Lung (tissue), 12 donors: ENCODE results near the gene AARS1. TPM values are rescaled to one million over a fixed set of nuclear protein-coding genes. Genes with fewer than 3 reads are reported as not detected.
A peak's percentile ranks its signal among the peaks of the same experiment; 100 is the strongest.
"Not testable (repeated sequence)": the region's sequence is repeated elsewhere in the genome, so short reads cannot be mapped to it uniquely, and the experiment has no call there.

ENCODE experiments used
- ATAC-seq: fragments of 200-7000 bp; cut with Tn5 transposase; one replicate; pipeline ENCODE4 v1.9.1; 2020; ENCODE audit warnings: moderate number of reproducible peaks; ENCODE audit not compliant: insufficient read depth, low FRiP score
- DNase-seq, 3 donors: peaks; one replicate each; pipeline ENCODE4 v3.0.0-alpha.2; 2013 to 2017
- H3K27ac ChIP-seq, 2 donors: one replicate each; pipeline ENCODE4 v1.5.1; 2013; ENCODE audit warnings: mild to moderate bottlenecking in 2 of 2, moderate library complexity in 2 of 2, control low read depth in 1 of 2, inconsistent platforms in 1 of 2, low read depth in 1 of 2, low read length in 1 of 2
- H3K27me3 ChIP-seq, 3 donors: one replicate each; pipeline ENCODE4 v1.5.1; 2013; ENCODE audit warnings: low read length in 2 of 3; ENCODE audit not compliant: control insufficient read depth in 3 of 3, insufficient read depth in 3 of 3
- H3K36me3 ChIP-seq, 4 donors: one replicate each; pipeline ENCODE4 v1.5.1; 2013; ENCODE audit warnings: low read length in 4 of 4, mild to moderate bottlenecking in 1 of 4, moderate library complexity in 1 of 4; ENCODE audit not compliant: control insufficient read depth in 4 of 4, insufficient read depth in 4 of 4
- H3K4me1 ChIP-seq, 5 donors: one replicate each; pipeline ENCODE4 v1.5.1; 2013; ENCODE audit warnings: low read length in 5 of 5, mild to moderate bottlenecking in 2 of 5, moderate library complexity in 1 of 5; ENCODE audit not compliant: control insufficient read depth in 5 of 5, insufficient read depth in 5 of 5
- H3K4me3 ChIP-seq: one replicate; pipeline ENCODE4 v1.5.1; 2013; ENCODE audit warnings: mild to moderate bottlenecking, control low read depth, moderate library complexity
- H3K9ac ChIP-seq, 2 donors: one replicate each; pipeline ENCODE4 v1.5.1; 2013; ENCODE audit warnings: low read length in 2 of 2, control low read depth in 1 of 2; ENCODE audit not compliant: insufficient read depth in 1 of 2
- H3K9me3 ChIP-seq, 4 donors: one replicate each; pipeline ENCODE4 v1.5.1; 2013; ENCODE audit warnings: low read length in 3 of 4, mild to moderate bottlenecking in 1 of 4, moderate library complexity in 1 of 4; ENCODE audit not compliant: control insufficient read depth in 4 of 4, insufficient read depth in 3 of 4
- WGBS, 2 donors: extraction: QIAGEN DNeasy Blood & Tissue Kit; methylation state at CpG; one replicate each; pipeline ENCODE4 v1.1.7; 2013; 5-methylcytosine and 5-hydroxymethylcytosine counted together
- polyA plus RNA-seq, 2 donors: library from polyadenylated mRNA; stranded (reverse); fragments of 200-250 nt; gene quantifications; one replicate each; pipeline ENCODE4 v1.2.1, GENCODE V29; 2013
- total RNA-seq, 2 donors: library from RNA; depleted of rRNA in 1 of 2; stranded (reverse); fragments of >200 nt in 1 of 2; gene quantifications; one replicate each; pipeline ENCODE4 v1.2.1, GENCODE V29; 2014 to 2021
- TF ChIP-seq, protein P1 (sequence below): IDR thresholded peaks from 2 replicates; pipeline ENCODE4 v1.5.1; 2012; ENCODE audit warnings: mild to moderate bottlenecking; ENCODE audit errors: control extremely low read depth, extremely low read depth
- donor health status: control.
- donor health status: control.
- donor health status: Bipolar disorder and iron deficiency.
- donor health status: healthy.
- donor health status: DM: yes; HTN: yes; CAD: no.

The AARS1 gene
- total and polyA plus RNA-seq, 4 donors, result 46.9 to 147 (median 67.5) TPM

DNA sequence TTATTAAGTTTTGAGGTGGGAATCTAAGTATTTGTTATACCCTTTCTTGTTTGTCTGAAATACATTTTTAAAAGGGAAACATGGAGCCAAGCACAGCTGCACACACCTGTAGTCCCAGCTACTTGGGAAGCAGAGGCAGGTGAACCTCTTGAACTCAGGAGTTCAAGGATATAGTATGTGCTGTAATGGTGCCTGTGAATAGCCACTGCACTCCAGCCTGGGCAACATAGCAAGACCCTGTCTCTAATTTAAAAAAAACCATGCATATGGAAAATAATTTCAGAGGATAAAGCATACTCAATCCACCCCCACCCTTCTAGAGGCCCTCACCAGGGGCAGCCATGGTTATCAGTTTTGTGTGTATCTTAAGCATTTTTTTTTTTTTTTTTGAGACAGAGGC lies 6.3 kb upstream of the AARS1 start:
- H3K36me3 ChIP-seq, result no peaks in the 10 kb centered on the region
- H3K9ac ChIP-seq, result no peak overlapping the region
- TF ChIP-seq, protein P1, sequence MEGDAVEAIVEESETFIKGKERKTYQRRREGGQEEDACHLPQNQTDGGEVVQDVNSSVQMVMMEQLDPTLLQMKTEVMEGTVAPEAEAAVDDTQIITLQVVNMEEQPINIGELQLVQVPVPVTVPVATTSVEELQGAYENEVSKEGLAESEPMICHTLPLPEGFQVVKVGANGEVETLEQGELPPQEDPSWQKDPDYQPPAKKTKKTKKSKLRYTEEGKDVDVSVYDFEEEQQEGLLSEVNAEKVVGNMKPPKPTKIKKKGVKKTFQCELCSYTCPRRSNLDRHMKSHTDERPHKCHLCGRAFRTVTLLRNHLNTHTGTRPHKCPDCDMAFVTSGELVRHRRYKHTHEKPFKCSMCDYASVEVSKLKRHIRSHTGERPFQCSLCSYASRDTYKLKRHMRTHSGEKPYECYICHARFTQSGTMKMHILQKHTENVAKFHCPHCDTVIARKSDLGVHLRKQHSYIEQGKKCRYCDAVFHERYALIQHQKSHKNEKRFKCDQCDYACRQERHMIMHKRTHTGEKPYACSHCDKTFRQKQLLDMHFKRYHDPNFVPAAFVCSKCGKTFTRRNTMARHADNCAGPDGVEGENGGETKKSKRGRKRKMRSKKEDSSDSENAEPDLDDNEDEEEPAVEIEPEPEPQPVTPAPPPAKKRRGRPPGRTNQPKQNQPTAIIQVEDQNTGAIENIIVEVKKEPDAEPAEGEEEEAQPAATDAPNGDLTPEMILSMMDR, result no peak
- no peak for ATAC-seq
- peaks cover 0 to 11% (median 0%) of the 10 kb centered on the region in 5 donors for H3K4me1 ChIP-seq
- H3K27me3 ChIP-seq, result no peaks in the 10 kb centered on the region
- no peak overlapping the region for H3K27ac ChIP-seq
- no peaks in the 10 kb centered on the region for H3K9me3 ChIP-seq
- no peak overlapping the region for H3K4me3 ChIP-seq
- no peak for DNase-seq

DNA sequence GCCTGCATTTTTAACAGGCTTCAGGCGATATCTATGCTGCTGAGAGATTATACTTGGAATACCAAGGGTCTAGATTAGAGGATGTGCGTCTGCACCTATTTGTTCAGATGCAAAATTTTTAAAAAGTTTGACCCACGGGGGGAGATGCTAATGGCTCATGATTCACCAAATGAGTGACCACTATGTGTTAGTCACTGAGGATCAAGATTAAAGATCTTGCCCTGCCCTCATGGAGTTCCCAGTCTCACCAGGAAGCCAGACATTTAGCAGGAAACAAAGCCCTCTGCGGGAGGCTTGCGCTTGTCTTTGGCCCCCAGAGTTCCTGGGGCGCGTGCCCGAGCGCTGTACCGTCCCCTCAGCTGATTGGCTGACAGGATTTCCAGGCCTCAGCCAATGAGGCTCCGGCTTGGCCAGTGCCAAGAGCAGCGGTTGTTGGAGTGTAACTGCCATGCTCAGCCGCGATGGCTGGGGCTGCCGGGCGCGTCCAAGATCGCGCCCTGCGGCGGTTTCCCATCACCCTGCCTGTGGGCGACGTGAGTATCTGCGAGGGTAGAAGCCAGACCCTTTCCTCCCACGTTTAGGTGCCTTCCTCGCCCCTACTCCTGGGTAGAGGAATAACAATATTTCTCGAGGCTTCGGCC lies 5.2 kb upstream of the AARS1 start:
- Histone ChIP-seq H3K4me3 (no peak overlapping the region), H3K9ac (no peak overlapping the region), H3K27ac (no peak overlapping the region), H3K4me1 (peaks cover 0 to 7% (median 2%) of the 10 kb centered on the region in 5 donors), H3K9me3 (no peaks in the 10 kb centered on the region), H3K27me3 (no peaks in the 10 kb centered on the region), H3K36me3 (no peaks in the 10 kb centered on the region)
- 93 to 96% methylated on average over 28 of the region's 28 CpGs for WGBS, 2 donors
- ATAC-seq (no peak), DNase-seq (no peak)
- TF ChIP-seq, protein P1, result no peak

DNA sequence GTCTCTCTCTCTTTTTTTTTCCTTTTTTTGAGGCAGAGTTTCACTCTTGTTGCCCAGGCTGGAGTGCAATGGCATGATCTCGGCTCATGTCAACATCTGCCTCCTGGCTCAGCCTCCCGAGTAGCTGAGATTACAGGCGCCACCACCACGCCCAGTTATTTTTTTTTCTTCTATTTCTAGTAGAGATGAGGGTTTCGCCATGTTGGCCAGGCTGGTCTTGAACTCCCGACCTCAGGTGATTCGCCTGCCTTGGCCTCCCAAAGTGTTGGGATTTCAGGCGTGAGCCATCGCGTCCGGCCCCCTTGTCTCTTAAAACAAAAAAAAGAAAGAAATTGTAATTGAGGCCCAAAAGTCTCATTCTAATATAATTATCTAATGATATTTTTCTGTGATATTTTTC lies 2.8 kb upstream of the AARS1 start:
- H3K4me1 ChIP-seq, DNase-seq, H3K27ac ChIP-seq, H3K36me3 ChIP-seq, H3K9me3 ChIP-seq, ATAC-seq, H3K27me3 ChIP-seq, H3K9ac ChIP-seq, H3K4me3 ChIP-seq: not testable (repeated sequence)
- WGBS, 2 donors, result 95 to 97% methylated on average over 11 of the region's 11 CpGs

DNA sequence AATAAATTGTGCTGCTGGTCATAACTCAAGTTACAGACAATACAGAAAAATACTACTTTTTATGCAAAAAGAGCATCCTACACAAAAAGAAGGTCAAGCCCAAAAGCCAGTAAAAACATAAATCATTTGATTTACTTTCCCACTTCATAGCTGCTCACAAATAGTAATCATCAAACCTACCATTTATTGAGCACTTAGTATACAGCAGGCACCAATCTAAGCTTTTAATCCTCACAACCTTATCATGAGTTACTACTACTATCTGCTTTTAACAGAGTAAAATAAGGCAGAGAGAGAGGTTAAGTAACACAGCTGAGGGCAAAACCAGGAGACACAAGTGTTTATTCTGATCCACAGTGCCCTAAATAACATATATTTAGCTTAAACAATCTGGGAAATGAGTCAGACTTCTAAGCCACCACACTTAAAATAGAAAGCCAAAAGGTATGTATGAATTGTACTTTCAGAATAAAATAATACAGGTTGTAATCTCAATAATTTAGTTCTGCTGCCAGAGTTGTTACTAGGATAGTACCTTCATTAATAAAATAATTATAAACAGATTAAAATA lies 1.7 kb upstream of the AARS1 start:
- Histone ChIP-seq H3K9ac (no peak overlapping the region), H3K9me3 (no peaks in the 10 kb centered on the region), H3K4me3 (no peak overlapping the region), H3K4me1 (peaks cover 0 to 6% (median 0%) of the 10 kb centered on the region in 5 donors), H3K27me3 (no peaks in the 10 kb centered on the region), H3K27ac (no peak overlapping the region), H3K36me3 (peaks cover 0 to 1% (median 0%) of the 10 kb centered on the region in 4 donors)
- TF ChIP-seq, protein P1, result no peak
- no peak for ATAC-seq
- no peak for DNase-seq

DNA sequence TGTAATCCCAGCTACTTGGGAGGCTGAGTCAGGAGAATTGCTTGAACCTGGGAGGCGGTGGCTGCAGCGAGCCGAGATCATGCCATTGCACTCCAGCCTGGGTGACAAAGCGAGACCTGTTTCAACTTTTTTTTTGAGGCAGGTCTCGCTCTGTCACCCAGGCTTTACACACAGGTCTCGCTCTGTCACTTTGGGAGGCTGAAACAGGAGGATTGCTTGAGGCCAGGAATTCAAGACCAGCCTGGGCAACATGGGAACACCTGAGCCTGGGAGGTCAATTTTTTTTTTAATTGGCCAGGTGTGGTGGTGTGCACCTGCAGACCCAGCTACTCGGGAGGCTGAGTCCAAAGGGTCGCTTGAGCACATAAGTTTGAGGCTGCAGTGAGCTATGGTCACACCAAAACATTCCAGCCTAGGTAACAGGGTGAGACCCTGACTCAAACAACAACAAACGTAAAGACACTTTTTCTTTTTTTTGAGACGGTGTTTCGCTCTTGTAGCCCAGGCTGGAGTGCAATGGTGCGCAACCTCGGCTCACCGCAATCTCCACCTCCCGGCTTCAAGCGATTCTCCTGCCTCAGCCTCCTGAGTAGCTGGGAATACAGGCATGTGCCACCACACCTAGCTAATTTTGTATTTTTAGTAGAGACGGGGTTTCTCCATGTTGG lies 1.9 kb downstream of the AARS1 start:
- H3K9ac ChIP-seq, ATAC-seq, H3K4me3 ChIP-seq, H3K4me1 ChIP-seq, H3K36me3 ChIP-seq, H3K9me3 ChIP-seq, H3K27me3 ChIP-seq, DNase-seq: not testable (repeated sequence)
- 94 to 95% methylated on average over 17 of the region's 17 CpGs for WGBS, 2 donors
- H3K27ac ChIP-seq, result peak overlapping the region in 1 of 2 donors; percentile 22
